ENCODE data around the gene BCL2L2. TPM values are rescaled to one million over a fixed set of nuclear protein-coding genes. Genes with fewer than 3 reads are reported as not detected.

Gene BCL2L2
- total and polyA plus RNA-seq, 10 of the 15 experiments (the other 5 are each of a cell fraction or from before 2014, with no cell fraction given), result 1.4 to 14.7 (median 7.1) TPM

GRCh38 chr14:23358042-23358441 is 51.4 kb downstream of the BCL2L2 start (continued):
- no peak for TF ChIP-seq E4F1 (IDR thresholded peaks at IDR 0.05; ENCODE audit: borderline replicate concordance, partially characterized antibody)

GRCh38 chr14:23358553-23359166 is 52.0 kb downstream of the BCL2L2 start:
- no TSS peak for BruUV-seq (replicated peaks)
- in situ Hi-C loops (cut with MboI), result no loop called here
- H2AFZ ChIP-seq (ENCODE audit: control insufficient read depth, low read depth, low read length), result no peak overlapping the region
- intact Hi-C loops (cut with micrococcal nuclease; ENCODE audit: unreplicated experiment), result no loop called here
- no peak overlapping the region for H3K4me3 ChIP-seq
- H3K4me2 ChIP-seq (ENCODE audit: control insufficient read depth, insufficient read depth), result no peak overlapping the region
- CTCF ChIA-PET, result no interaction called here
- POLR2A ChIA-PET, result no interaction called here
- no peaks in the 10 kb centered on the region for H3K79me2 ChIP-seq (ENCODE audit: control insufficient read depth, insufficient read depth, low read length)
- ATAC-seq (no peak), DNase-seq (ENCODE audit: low read depth, low spot score) (no peak), FAIRE-seq (no peak)
- RAD21 ChIA-PET (ENCODE audit: unreplicated experiment), result no interaction called here
- H4K20me1 ChIP-seq (ENCODE audit: control insufficient read depth, insufficient read depth), result no peaks in the 10 kb centered on the region
- SMC1A ChIA-PET (ENCODE audit: uncharacterized antibody, unreplicated experiment), result no interaction called here
- peaks cover 0 to 1% of the 10 kb centered on the region in 2 experiments; a peak in 2 of 4 replicates for H3K27me3 ChIP-seq (replicated peaks in 1 of 2; ENCODE audit: control insufficient read depth in 2 of 2, insufficient read depth in 2 of 2, low read length in 1 of 2)
- 31% methylated on average over 12 of the region's 12 CpGs for WGBS (ENCODE audit: insufficient coverage, insufficient replicate concordance, low lambda C conversion rate, missing lambda C conversion rate)
- H3K9me3 ChIP-seq (replicated peaks; ENCODE audit: control insufficient read depth, insufficient read depth, low read length), result no peaks in the 10 kb centered on the region
- H3K36me3 ChIP-seq (ENCODE audit: control insufficient read depth in 2 of 2, insufficient read depth in 2 of 2, low read length in 1 of 2), result no peaks in the 10 kb centered on the region
- no peak overlapping the region for H3K9ac ChIP-seq (ENCODE audit: control insufficient read depth, insufficient read depth, low read length)
- no peaks in the 10 kb centered on the region for H3K4me1 ChIP-seq (ENCODE audit: control insufficient read depth, insufficient read depth, low read length)
- no peak overlapping the region for H3K27ac ChIP-seq (ENCODE audit: control insufficient read depth, insufficient read depth)
- no peak for TF ChIP-seq BCLAF1 (IDR thresholded peaks at IDR 0.05)
- no peak for TF ChIP-seq SP1 (IDR thresholded peaks at IDR 0.05; ENCODE audit: low read depth, low read length)
- no peak for TF ChIP-seq POLR2A (IDR thresholded peaks at IDR 0.05; ENCODE audit: low read depth, low read length)
- TF ChIP-seq ZNF592 (IDR thresholded peaks at IDR 0.05), result no peak
- no peak for TF ChIP-seq RBBP5 (conservative IDR thresholded peaks at IDR 0.05)
- no peak for TF ChIP-seq SREBF2 (IDR thresholded peaks at IDR 0.05; ENCODE audit: low read length)
- TF ChIP-seq IRF4 (IDR thresholded peaks at IDR 0.05; ENCODE audit: low read depth, low read length), result no peak
- TF ChIP-seq SUZ12 (IDR thresholded peaks at IDR 0.05; ENCODE audit: unreplicated experiment), result no peak
- TF ChIP-seq MYB (IDR thresholded peaks at IDR 0.05; ENCODE audit: borderline replicate concordance, low read depth, low read length), result no peak
- no peak for TF ChIP-seq RAD21 (IDR thresholded peaks at IDR 0.05; ENCODE audit: insufficient read depth, low read depth, low read length)
- TF ChIP-seq SMC3 (IDR thresholded peaks at IDR 0.05; ENCODE audit: borderline replicate concordance, low read length), result no peak
- TF ChIP-seq MEF2B (IDR thresholded peaks at IDR 0.05; ENCODE audit: partially characterized antibody, poor library complexity, severe bottlenecking), result no peak
- TF ChIP-seq SMAD1 (IDR thresholded peaks at IDR 0.05; ENCODE audit: low read depth, partially characterized antibody), result no peak
- TF ChIP-seq BACH1 (IDR thresholded peaks at IDR 0.05; ENCODE audit: borderline replicate concordance), result no peak

All from GM12878 (cell line).